Psoas muscle (tissue), 8 donors: Measurements from ENCODE around the gene MXD1. TPM values are rescaled to one million over a fixed set of nuclear protein-coding genes. Genes with fewer than 3 reads are reported as not detected.
A peak's percentile ranks its signal among the peaks of the same experiment; 100 is the strongest.
"Not testable (repeated sequence)": the region's sequence is repeated elsewhere in the genome, so short reads cannot be mapped to it uniquely, and the experiment has no call there.

ENCODE experiments used
- ATAC-seq, 4 donors: fragments of 200-7000 bp; cut with Tn5 transposase; one replicate each; pipeline ENCODE4 v1.9.1; 2020; ENCODE audit warnings: moderate library complexity in 3 of 4, mild to moderate bottlenecking in 2 of 4
- DNase-seq, 2 donors: peaks; one replicate each; pipeline ENCODE4 v3.0.0-alpha.2; 2020
- H3K27ac ChIP-seq: fragments of 200-600 bp; one replicate; pipeline ENCODE4 v1.8.0; 2022
- H3K27me3 ChIP-seq, 3 donors: fragments of 200-600 bp in 1 of 3; one replicate each; pipeline versions ENCODE4 v1.6.1 to v1.8.0; 2013 to 2022; ENCODE audit warnings: low read length in 2 of 3, mild to moderate bottlenecking in 2 of 3, moderate library complexity in 1 of 3; ENCODE audit not compliant: insufficient read depth in 3 of 3
- H3K36me3 ChIP-seq, 2 donors: fragments of 200-600 bp in 1 of 2; one replicate each; pipeline versions ENCODE4 v1.6.1 to v1.8.0; 2013 to 2022; ENCODE audit warnings: low read depth in 1 of 2, mild to moderate bottlenecking in 1 of 2, moderate library complexity in 1 of 2; ENCODE audit not compliant: insufficient read depth in 1 of 2
- H3K4me1 ChIP-seq: fragments of 200-600 bp; one replicate; pipeline ENCODE4 v1.8.0; 2022
- H3K4me3 ChIP-seq: fragments of 200-600 bp; one replicate; pipeline ENCODE4 v1.8.0; 2022; ENCODE audit warnings: mild to moderate bottlenecking
- H3K9me3 ChIP-seq: fragments of 200-600 bp; one replicate; pipeline ENCODE4 v1.8.0; 2022
- CTCF ChIP-seq: fragments of 200-600 bp; IDR thresholded peaks from one replicate; pipeline ENCODE4 v1.8.0; 2022; ENCODE audit warnings: antibody characterized with exemption
- WGBS, 3 donors: extraction: QIAGEN DNeasy Blood & Tissue Kit; methylation state at CpG; one replicate each; pipeline versions ENCODE4 v1.1.6 to v1.1.7; 2013; 5-methylcytosine and 5-hydroxymethylcytosine counted together
- intact Hi-C, 2 donors: fragments of 100-400 bp; cut with DNase I; formaldehyde crosslinking; loops; one replicate each; pipeline versions ENCODE4 v1.11.0 to v1.14.2; 2022
- polyA plus RNA-seq, 3 donors: library from polyadenylated mRNA; stranded (reverse); fragments of 200-250 nt; gene quantifications; one replicate each; pipeline ENCODE4 v1.2.3, GENCODE V29; 2013
- total RNA-seq, 4 donors: library from RNA; stranded (reverse); fragmentation: NEBNext Ultra II Directional in 2 of 4; extraction: Animal tissue kit (Norgen Biotek cat#: 25700) in 2 of 4; gene quantifications; one replicate each; pipeline versions ENCODE4 v1.2.1 to v1.2.4, GENCODE V29; 2021 to 2023
- donor health status: healthy with polysubstance abuse.
- donor health status: DM: no; HTN: no; CAD: no; lungs with moderate emphysema.
- donor health status: Bipolar disorder and iron deficiency.
- donor health status: healthy.
- donor health status: DM: yes; HTN: yes; CAD: no.
- donor health status: DM: no; HTN: no; CAD: no.
- donor health status: DM: no; HTN: no; CAD: no.
- donor health status: DM: yes; HTN: yes; CAD: no.

MXD1 gene
- total and polyA plus RNA-seq, 7 donors, result 2.8 to 11.9 (median 6.4) TPM

DNA sequence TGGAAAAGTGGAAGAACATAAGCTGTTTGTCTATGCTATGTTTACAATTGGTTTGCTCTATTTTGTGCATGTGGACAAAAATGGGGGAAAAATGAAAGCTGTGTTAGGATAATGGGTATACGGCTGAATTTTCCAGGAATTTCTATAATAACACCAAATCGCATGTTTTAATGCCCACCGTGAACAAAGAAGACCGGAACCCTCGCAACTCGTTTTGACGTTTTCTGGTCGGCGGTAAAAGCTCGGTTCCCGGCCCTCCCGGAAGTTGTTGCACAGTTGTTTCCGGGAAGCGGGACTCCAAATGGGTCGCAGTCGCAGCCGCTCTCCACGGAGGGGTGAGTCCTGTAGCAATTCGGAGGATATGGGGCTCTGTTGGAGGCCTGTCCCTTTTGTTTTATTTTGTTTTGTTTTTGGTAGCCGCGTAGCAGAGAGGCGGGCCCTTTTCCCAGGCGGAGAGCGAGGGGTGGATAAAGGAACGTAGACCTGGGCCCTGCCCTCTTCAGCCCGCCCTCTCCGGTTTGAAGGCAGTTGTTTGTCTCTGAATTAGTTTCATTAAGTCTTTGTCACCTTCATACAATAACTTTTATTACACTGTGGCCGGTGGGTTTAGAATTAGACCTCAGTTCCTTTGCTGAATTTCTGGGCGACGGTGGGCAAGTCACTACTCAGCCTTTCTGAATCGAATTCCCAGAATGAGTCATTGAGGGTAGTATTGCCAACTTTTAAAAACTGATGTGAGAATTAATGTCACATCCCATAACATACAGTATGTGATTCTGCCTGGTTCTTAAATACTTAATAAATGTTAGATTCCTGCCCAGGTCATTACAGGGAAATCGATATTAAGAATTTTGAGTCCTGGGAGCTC lies 21.0 kb upstream of the MXD1 start, which contains the start of gene SNRNP27:
TSS of gene SNRNP27 (plus strand) at position 273 of the 868 bp plus-strand sequence. CDS start at position 302, 29 bp downstream.
- Histone ChIP-seq H3K9me3 (no peaks in the 10 kb centered on the region), H3K4me3 (peak within 1 kb of the TSS; percentile 72), H3K27me3 (no peaks in the 10 kb centered on the region), H3K4me1 (peaks cover 22% of the 10 kb centered on the region), H3K36me3 (peaks cover 6 to 39% of the 10 kb centered on the region in 2 donors), H3K27ac (peak within 1 kb of the TSS; percentile 88)
- intact Hi-C loops, result loop anchor here in 1 of 2 donors (10.0 kb wide), 1 partner anchor 351 kb away; the partner anchor contains the start of gene TIA1
- ATAC-seq, result peak; percentile 91 to 95 (median 92)
- WGBS, 3 donors, result 0% methylated on average over 32 of the region's 32 CpGs
- peak; percentile 79 to 89 for DNase-seq
- TF ChIP-seq CTCF, result no peak

GRCh38 chr2:69894737-69895136 lies 20.2 kb upstream of the MXD1 start:
- peak in 2 of 4 donors; percentile 3 to 24 for ATAC-seq
- peaks cover 22% of the 10 kb centered on the region for H3K4me1 ChIP-seq
- not testable (repeated sequence) for H3K27me3 ChIP-seq, DNase-seq, H3K9me3 ChIP-seq
- H3K4me3 ChIP-seq, result peak overlapping the region; percentile 72
- 17 to 31% (median 28%) methylated on average over 23 of the region's 23 CpGs for WGBS, 3 donors
- H3K36me3 ChIP-seq, result peaks cover 6 to 47% of the 10 kb centered on the region in 2 donors
- intact Hi-C loops, result loop anchor here in 1 of 2 donors (10.0 kb wide), 1 partner anchor 350 kb away; the partner anchor contains the start of gene TIA1
- peak overlapping the region; percentile 88 for H3K27ac ChIP-seq

GRCh38 chr2:69902213-69902922 lies 12.5 kb upstream of the MXD1 start:
- intact Hi-C loops, result no loop called here
- DNase-seq (peak in 1 of 2 donors; percentile 19), ATAC-seq (no peak)
- 69 to 75% (median 72%) methylated on average over 8 of the region's 8 CpGs for WGBS, 3 donors
- Histone ChIP-seq H3K4me3 (no peak overlapping the region), H3K9me3 (no peaks in the 10 kb centered on the region), H3K4me1 (peaks cover 3% of the 10 kb centered on the region), H3K27ac (no peak overlapping the region), H3K36me3 (peaks cover 11 to 92% of the 10 kb centered on the region in 2 donors), H3K27me3 (no peaks in the 10 kb centered on the region)
- no peak for TF ChIP-seq CTCF

DNA sequence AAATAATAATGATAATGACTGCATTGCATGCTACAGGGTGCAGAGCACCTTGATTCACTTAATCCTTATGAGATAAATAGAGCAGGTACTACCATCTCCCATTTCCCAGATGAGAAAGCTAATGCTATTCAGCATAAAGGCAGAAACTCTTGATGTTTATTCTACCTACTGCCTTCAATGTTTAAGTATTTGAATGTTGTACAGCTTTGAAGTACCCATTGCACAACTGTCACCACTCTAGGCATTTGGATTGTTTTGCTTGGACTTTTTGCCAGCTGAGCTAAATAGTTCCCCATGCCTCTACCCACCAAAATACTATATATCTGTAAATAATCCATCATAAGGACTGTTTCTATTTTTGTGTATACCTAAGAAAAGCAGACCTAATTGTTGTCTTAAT lies 7.7 kb upstream of the MXD1 start:
- H3K4me1 ChIP-seq, result peaks cover 5% of the 10 kb centered on the region
- no peaks in the 10 kb centered on the region for H3K27me3 ChIP-seq
- peaks cover 3 to 87% of the 10 kb centered on the region in 2 donors for H3K36me3 ChIP-seq
- no peaks in the 10 kb centered on the region for H3K9me3 ChIP-seq
- intact Hi-C loops, result no loop called here
- no peak for TF ChIP-seq CTCF
- DNase-seq (no peak), ATAC-seq (no peak)
- no peak overlapping the region for H3K27ac ChIP-seq
- no peak overlapping the region for H3K4me3 ChIP-seq
